ENCODE measurements around the gene RSPRY1. TPM values are rescaled to one million over a fixed set of nuclear protein-coding genes. Genes with fewer than 3 reads are reported as not detected.

RSPRY1 gene
- total and polyA plus RNA-seq, 2 of the 8 experiments (the other 6 are each of a cell fraction or from before 2014, with no cell fraction given) = 11.5 to 32.5 TPM

DNA sequence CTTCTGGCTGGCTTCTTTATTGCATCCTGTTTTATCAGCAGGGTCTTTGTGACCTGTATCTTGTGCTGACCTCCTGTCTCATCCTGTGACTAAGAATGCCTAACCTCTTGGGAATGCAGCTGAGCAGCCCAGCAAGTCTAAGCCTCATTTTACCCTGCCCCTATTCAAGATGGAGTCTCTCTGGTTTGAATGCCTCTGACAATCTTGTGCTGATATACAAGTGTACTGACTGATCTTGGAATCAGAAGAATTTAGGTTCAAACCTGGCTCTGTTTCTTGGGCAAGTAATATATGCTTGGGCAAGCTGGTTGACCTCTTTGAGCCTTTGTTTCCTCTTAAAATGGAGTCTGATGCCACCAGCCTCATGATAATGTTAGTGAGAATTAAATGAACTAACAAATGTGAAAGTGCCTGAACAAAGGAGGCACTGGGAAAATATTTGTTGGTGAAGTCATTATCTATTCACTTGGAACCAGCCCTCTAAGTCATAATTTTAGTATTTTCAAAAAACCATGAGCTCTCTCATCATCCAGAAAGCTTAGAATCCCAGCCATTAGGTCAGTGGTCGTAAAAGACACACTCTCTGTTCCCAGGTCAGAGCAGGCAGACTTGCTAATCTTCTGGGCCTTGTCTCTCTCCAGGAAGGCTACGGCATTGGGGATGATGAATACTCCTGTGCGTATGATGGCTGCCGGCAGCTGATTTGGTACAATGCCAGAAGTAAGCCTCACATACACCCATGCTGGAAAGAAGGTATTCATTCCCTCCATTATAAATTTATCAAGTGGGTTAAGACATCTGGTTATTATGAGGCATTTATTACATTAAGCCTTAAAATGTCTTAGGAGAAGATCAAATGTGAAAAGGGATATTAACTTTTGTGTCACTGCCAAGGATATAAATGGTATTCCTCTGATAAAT, 40.8 kb downstream of the RSPRY1 start:
- CTCF ChIA-PET (ENCODE audit: partially characterized antibody) = interaction anchor here (0.6 kb wide), 1 partner anchor 41 kb away, joined by 3 read pairs; the partner anchor contains the start of genes PSME3IP1 and RSPRY1
- H2BK15ac ChIP-seq (ENCODE audit: low read length) = no peak overlapping the region

More for the DNA sequence above, 40.8 kb downstream of the RSPRY1 start:
- Histone ChIP-seq H4K8ac (ENCODE audit: extremely low read depth, insufficient read depth, low read length) (no peak overlapping the region), H3K14ac (ENCODE audit: insufficient read length) (no peak overlapping the region), H3K18ac (ENCODE audit: extremely low read depth, low read length) (no peak overlapping the region), H2BK12ac (ENCODE audit: low read depth, low read length) (no peak overlapping the region), H2BK120ac (replicated peaks; ENCODE audit: low read depth, low read length) (no peak overlapping the region), H2AFZ (ENCODE audit: low read length) (no peak overlapping the region), H4K5ac (ENCODE audit: insufficient read length, low read depth, low read length) (no peak overlapping the region), H3K27ac (ENCODE audit: low read depth, low read length) (no peak overlapping the region), H3K4me2 (ENCODE audit: insufficient read depth in 1 of 2, low read depth in 2 of 2, low read length in 2 of 2) (no peak overlapping the region), H4K20me1 (replicated peaks in 1 of 2; ENCODE audit: control insufficient read depth in 1 of 2, insufficient read depth in 2 of 2, low read length in 2 of 2) (no peaks in the 10 kb centered on the region), H4K91ac (replicated peaks; ENCODE audit: insufficient read length, low read length) (no peak overlapping the region), H3K56ac (replicated peaks; ENCODE audit: insufficient read length, low read depth, low read length) (no peak overlapping the region), H3K27me3 (replicated peaks in 1 of 4; ENCODE audit: control insufficient read depth in 3 of 4, extremely low read depth in 1 of 4, insufficient read depth in 3 of 4, low read length in 3 of 4) (no peaks in the 10 kb centered on the region), H3K79me2 (ENCODE audit: control insufficient read depth in 1 of 2, insufficient read depth in 2 of 2, low read length in 2 of 2) (no peaks in the 10 kb centered on the region), H3K9ac (replicated peaks in 1 of 4; ENCODE audit: extremely low read depth in 1 of 4, low read depth in 3 of 4, low read length in 3 of 4) (no peak overlapping the region), H3K36me3 (ENCODE audit: control insufficient read depth in 2 of 4, insufficient read depth in 4 of 4, low read length in 3 of 4) (peaks cover 9 to 46% (median 29%) of the 10 kb centered on the region in 4 experiments), H2BK5ac (ENCODE audit: low read depth, low read length) (no peak overlapping the region), H3K79me1 (ENCODE audit: low read depth, low read length) (no peaks in the 10 kb centered on the region), H3K23ac (ENCODE audit: insufficient read length) (no peak overlapping the region), H3K4me3 (ENCODE audit: extremely low read depth in 1 of 4, insufficient read depth in 2 of 4, low read depth in 3 of 4, low read length in 4 of 4) (no peak overlapping the region), H3K4me1 (replicated peaks in 1 of 4; ENCODE audit: control insufficient read depth in 3 of 4, insufficient read depth in 4 of 4, low read length in 3 of 4) (no peaks in the 10 kb centered on the region), H3K23me2 (ENCODE audit: low read depth, low read length) (no peaks in the 10 kb centered on the region), H2AK5ac (ENCODE audit: low read depth, low read length) (no peak overlapping the region), H3K4ac (replicated peaks; ENCODE audit: insufficient read length, low read depth, low read length) (no peak overlapping the region), H3K9me3 (ENCODE audit: insufficient read depth in 2 of 2, low read depth in 1 of 2, low read length in 1 of 2) (no peaks in the 10 kb centered on the region), H2BK20ac (ENCODE audit: low read length) (no peak overlapping the region)
- no peak for FAIRE-seq
- POLR2A ChIA-PET (ENCODE audit: partially characterized antibody) = interaction anchor here (1.5 kb wide), 1 partner anchor 17 kb away, joined by 3 read pairs; no protein-coding TSS in a partner anchor
- no peak for TF ChIP-seq FOSL1 (IDR thresholded peaks at IDR 0.05; ENCODE audit: insufficient read depth, low read depth, low read length)
- TF ChIP-seq CEBPB (IDR thresholded peaks at IDR 0.05; ENCODE audit: low read depth, low read length) = no peak
- no peak for TF ChIP-seq EP300 (IDR thresholded peaks at IDR 0.05; ENCODE audit: borderline replicate concordance in 1 of 2, low read depth in 2 of 2, low read length in 2 of 2)
- no peak for TF ChIP-seq RXRA (IDR thresholded peaks at IDR 0.05; ENCODE audit: insufficient read depth, low read depth, low read length)
- TF ChIP-seq CTBP2 (IDR thresholded peaks at IDR 0.05; ENCODE audit: borderline replicate concordance, insufficient read depth, insufficient read length, low read length) = no peak
- no peak for DNase-seq (ENCODE audit: low read depth in 1 of 2, low spot score in 2 of 2)
- 91% methylated on average over 4 of the region's 4 CpGs; no CpG with 5 or more reads in 1 of the 2 experiments for WGBS, 2 experiments (ENCODE audit: extremely low coverage in 1 of 2, insufficient coverage in 1 of 2, insufficient read length in 1 of 2, insufficient replicate concordance in 2 of 2, low coverage in 1 of 2, low lambda C conversion rate in 2 of 2, missing lambda C conversion rate in 1 of 2)

All from H1 (cell line).